Left lung (tissue), 10 donors: ENCODE results near the gene MICU1. TPM values are rescaled to one million over a fixed set of nuclear protein-coding genes. Genes with fewer than 3 reads are reported as not detected.

Experiments
- ATAC-seq: fragments of 200-7000 bp; cut with Tn5 transposase; one replicate; pipeline ENCODE4 v1.9.1; 2020; ENCODE audit warnings: moderate library complexity
- DNase-seq, 4 donors: peaks; one replicate each; pipeline ENCODE4 v3.0.0-alpha.2; 2013 to 2020
- H3K27ac ChIP-seq, 2 donors: fragments of 200-600 bp; sonication (generic) in 1 of 2; one replicate each; pipeline versions ENCODE4 v1.5.0 to v1.8.0; 2020 to 2021
- H3K27me3 ChIP-seq, 2 donors: fragments of 200-600 bp; sonication (generic) in 1 of 2; one replicate each; pipeline versions ENCODE4 v1.5.0 to v1.8.0; 2020 to 2021
- H3K36me3 ChIP-seq, 2 donors: fragments of 200-600 bp; sonication (generic) in 1 of 2; one replicate each; pipeline versions ENCODE4 v1.5.0 to v1.8.0; 2020 to 2021
- H3K4me1 ChIP-seq, 2 donors: fragments of 200-600 bp; one replicate each; pipeline ENCODE4 v1.8.0; 2021
- H3K4me3 ChIP-seq, 2 donors: fragments of 200-600 bp; sonication (generic) in 1 of 2; one replicate each; pipeline versions ENCODE4 v1.5.0 to v1.8.0; 2020 to 2021; ENCODE audit warnings: mild to moderate bottlenecking in 1 of 2
- H3K9me3 ChIP-seq, 2 donors: fragments of 200-600 bp; sonication (generic) in 1 of 2; one replicate each; pipeline versions ENCODE4 v1.5.0 to v1.8.0; 2020 to 2021
- CTCF ChIP-seq, 2 donors: fragments of 200-600 bp; sonication (generic) in 1 of 2; IDR thresholded peaks; one replicate each; pipeline versions ENCODE4 v1.5.0 to v1.8.0; 2021; ENCODE audit warnings: antibody characterized with exemption in 2 of 2
- intact Hi-C, 2 donors: fragments of 100-400 bp; cut with DNase I; formaldehyde crosslinking; loops; one replicate each; pipeline versions ENCODE4 v1.11.2 to v1.14.2; 2022
- polyA plus RNA-seq, 6 donors: library from polyadenylated mRNA; unstranded; fragments of 120-200 nt; gene quantifications; one replicate each; pipeline ENCODE4 v1.2.1, GENCODE V29; 2013; ENCODE audit not compliant: insufficient read length in 6 of 6
- total RNA-seq, 2 donors: library from RNA; stranded (reverse); fragmentation: NEBNext Ultra II Directional; extraction: Animal tissue kit (Norgen Biotek cat#: 25700); gene quantifications; one replicate each; pipeline ENCODE4 v1.2.1, GENCODE V29; 2021
- donor health status: DM: no; HTN: yes; CAD: no.
- donor health status: DM: no; HTN: no; CAD: no.

Gene MICU1
- total and polyA plus RNA-seq, 8 donors, result 49.8 to 67.4 (median 56.0) TPM

- H3K27ac ChIP-seq, result no peak overlapping the region
- DNase-seq (no peak), ATAC-seq (no peak)
- intact Hi-C loops, result no loop called here
- no peak for TF ChIP-seq CTCF (IDR thresholded peaks at IDR 0.05)
- H3K27me3 ChIP-seq, result no peaks in the 10 kb centered on the region
- H3K4me1 ChIP-seq, result no peaks in the 10 kb centered on the region
- H3K9me3 ChIP-seq, result peaks cover 0 to 3% of the 10 kb centered on the region in 2 donors
- peaks cover 0 to 36% of the 10 kb centered on the region in 2 donors for H3K36me3 ChIP-seq
- H3K4me3 ChIP-seq, result no peak overlapping the region
Measured at GRCh38 chr10:72423426-72423825, 202.5 kb downstream of the MICU1 start.

- no peaks in the 10 kb centered on the region for H3K4me1 ChIP-seq
- H3K27me3 ChIP-seq, result no peaks in the 10 kb centered on the region
- no peak for TF ChIP-seq CTCF (IDR thresholded peaks at IDR 0.05)
- H3K27ac ChIP-seq, result no peak overlapping the region
- ATAC-seq (no peak), DNase-seq (no peak)
- intact Hi-C loops, result no loop called here
- peaks cover 0 to 36% of the 10 kb centered on the region in 2 donors for H3K36me3 ChIP-seq
- H3K9me3 ChIP-seq, result peaks cover 0 to 3% of the 10 kb centered on the region in 2 donors
- H3K4me3 ChIP-seq, result no peak overlapping the region
Measured at GRCh38 chr10:72421885-72422540, 203.9 kb downstream of the MICU1 start.

- TF ChIP-seq CTCF (IDR thresholded peaks at IDR 0.05), result no peak
- DNase-seq (no peak), ATAC-seq (no peak)
- intact Hi-C loops, result no loop called here
- Histone ChIP-seq H3K27me3 (no peaks in the 10 kb centered on the region), H3K36me3 (peaks cover 0 to 36% of the 10 kb centered on the region in 2 donors), H3K4me1 (no peaks in the 10 kb centered on the region), H3K9me3 (peaks cover 0 to 4% of the 10 kb centered on the region in 2 donors), H3K4me3 (no peak overlapping the region), H3K27ac (no peak overlapping the region)
Measured at GRCh38 chr10:72419241-72419640, 206.6 kb downstream of the MICU1 start.

- Histone ChIP-seq H3K4me3 (no peak overlapping the region), H3K36me3 (peaks cover 0 to 40% of the 10 kb centered on the region in 2 donors), H3K27me3 (no peaks in the 10 kb centered on the region), H3K27ac (no peak overlapping the region), H3K4me1 (no peaks in the 10 kb centered on the region), H3K9me3 (peaks cover 0 to 9% of the 10 kb centered on the region in 2 donors)
- DNase-seq (no peak), ATAC-seq (no peak)
- intact Hi-C loops, result no loop called here
- no peak for TF ChIP-seq CTCF (IDR thresholded peaks at IDR 0.05)
Measured at GRCh38 chr10:72418679-72419078, 207.2 kb downstream of the MICU1 start.

GRCh38 chr10:72417971-72418370 lies 207.9 kb downstream of the MICU1 start:
- intact Hi-C loops, result no loop called here
- Histone ChIP-seq H3K4me1 (no peaks in the 10 kb centered on the region), H3K9me3 (peaks cover 0 to 10% of the 10 kb centered on the region in 2 donors), H3K27ac (no peak overlapping the region), H3K27me3 (no peaks in the 10 kb centered on the region), H3K4me3 (no peak overlapping the region), H3K36me3 (peaks cover 0 to 42% of the 10 kb centered on the region in 2 donors)
- no peak for TF ChIP-seq CTCF (IDR thresholded peaks at IDR 0.05)
- ATAC-seq (no peak), DNase-seq (no peak)
